ENCODE results near the gene COL9A3.

DNA sequence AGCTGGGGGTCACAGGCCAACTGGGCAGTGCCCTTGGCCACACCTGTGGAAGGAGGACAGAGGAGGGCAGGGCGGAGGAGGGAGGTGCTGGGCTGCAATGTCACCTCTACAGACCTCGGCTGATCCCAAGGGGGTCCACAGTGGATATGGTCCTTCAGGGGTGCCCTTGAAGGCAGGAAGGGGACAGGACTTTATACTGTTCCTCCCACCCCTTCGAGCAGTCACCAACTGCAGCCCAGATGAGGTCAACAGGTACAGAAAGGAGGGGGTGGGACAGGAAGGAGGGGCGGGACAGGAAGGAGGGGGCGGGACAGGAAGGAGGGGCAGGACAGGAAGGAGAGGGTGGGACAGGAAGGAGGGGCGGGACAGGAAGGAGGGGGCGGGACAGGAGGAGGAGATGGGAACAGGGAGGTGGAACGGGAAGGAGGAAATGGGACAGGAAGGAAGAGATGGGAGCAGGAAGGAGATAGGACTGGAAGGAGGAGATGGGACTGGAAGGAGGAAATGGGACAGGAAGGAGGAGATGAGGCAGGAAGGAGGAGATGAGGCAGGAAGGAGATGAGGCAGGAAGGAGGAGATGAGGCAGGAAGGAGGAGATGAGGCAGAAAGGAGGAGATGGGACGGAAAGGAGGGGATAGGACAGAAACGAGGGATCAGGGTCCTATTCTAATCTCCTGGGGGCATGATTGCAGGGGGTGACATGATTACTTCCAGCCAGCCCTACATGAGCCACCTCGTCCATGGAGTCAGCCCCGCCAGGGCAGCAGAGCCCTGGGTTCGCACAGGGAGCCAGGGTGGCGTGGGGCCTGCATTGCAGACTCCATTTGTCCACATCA lies 39.9 kb upstream of the COL9A3 start:
- TF ChIP-seq, protein P1, sequence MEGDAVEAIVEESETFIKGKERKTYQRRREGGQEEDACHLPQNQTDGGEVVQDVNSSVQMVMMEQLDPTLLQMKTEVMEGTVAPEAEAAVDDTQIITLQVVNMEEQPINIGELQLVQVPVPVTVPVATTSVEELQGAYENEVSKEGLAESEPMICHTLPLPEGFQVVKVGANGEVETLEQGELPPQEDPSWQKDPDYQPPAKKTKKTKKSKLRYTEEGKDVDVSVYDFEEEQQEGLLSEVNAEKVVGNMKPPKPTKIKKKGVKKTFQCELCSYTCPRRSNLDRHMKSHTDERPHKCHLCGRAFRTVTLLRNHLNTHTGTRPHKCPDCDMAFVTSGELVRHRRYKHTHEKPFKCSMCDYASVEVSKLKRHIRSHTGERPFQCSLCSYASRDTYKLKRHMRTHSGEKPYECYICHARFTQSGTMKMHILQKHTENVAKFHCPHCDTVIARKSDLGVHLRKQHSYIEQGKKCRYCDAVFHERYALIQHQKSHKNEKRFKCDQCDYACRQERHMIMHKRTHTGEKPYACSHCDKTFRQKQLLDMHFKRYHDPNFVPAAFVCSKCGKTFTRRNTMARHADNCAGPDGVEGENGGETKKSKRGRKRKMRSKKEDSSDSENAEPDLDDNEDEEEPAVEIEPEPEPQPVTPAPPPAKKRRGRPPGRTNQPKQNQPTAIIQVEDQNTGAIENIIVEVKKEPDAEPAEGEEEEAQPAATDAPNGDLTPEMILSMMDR (IDR thresholded peaks at IDR 0.05) = no peak
- TF ChIP-seq EP300 (IDR thresholded peaks at IDR 0.05) (no peak), POLR2A (IDR thresholded peaks at IDR 0.05; ENCODE audit: low read depth) (no peak)

All from esophagus muscularis mucosa (tissue), 4 donors.